Left lung (tissue), 10 donors: ENCODE results near the gene FBXL17. TPM values are rescaled to one million over a fixed set of nuclear protein-coding genes. Genes with fewer than 3 reads are reported as not detected.
"Not testable (repeated sequence)": the region's sequence is repeated elsewhere in the genome, so short reads cannot be mapped to it uniquely, and the experiment has no call there.

ENCODE experiments used
- ATAC-seq: fragments of 200-7000 bp; cut with Tn5 transposase; one replicate; pipeline ENCODE4 v1.9.1; 2020; ENCODE audit warnings: moderate library complexity
- DNase-seq, 4 donors: peaks; one replicate each; pipeline ENCODE4 v3.0.0-alpha.2; 2013 to 2020
- H3K27ac ChIP-seq, 2 donors: fragments of 200-600 bp; sonication (generic) in 1 of 2; one replicate each; pipeline versions ENCODE4 v1.5.0 to v1.8.0; 2020 to 2021
- H3K27me3 ChIP-seq, 2 donors: fragments of 200-600 bp; sonication (generic) in 1 of 2; one replicate each; pipeline versions ENCODE4 v1.5.0 to v1.8.0; 2020 to 2021
- H3K36me3 ChIP-seq, 2 donors: fragments of 200-600 bp; sonication (generic) in 1 of 2; one replicate each; pipeline versions ENCODE4 v1.5.0 to v1.8.0; 2020 to 2021
- H3K4me1 ChIP-seq, 2 donors: fragments of 200-600 bp; one replicate each; pipeline ENCODE4 v1.8.0; 2021
- H3K4me3 ChIP-seq, 2 donors: fragments of 200-600 bp; sonication (generic) in 1 of 2; one replicate each; pipeline versions ENCODE4 v1.5.0 to v1.8.0; 2020 to 2021; ENCODE audit warnings: mild to moderate bottlenecking in 1 of 2
- H3K9me3 ChIP-seq, 2 donors: fragments of 200-600 bp; sonication (generic) in 1 of 2; one replicate each; pipeline versions ENCODE4 v1.5.0 to v1.8.0; 2020 to 2021
- intact Hi-C, 2 donors: fragments of 100-400 bp; cut with DNase I; formaldehyde crosslinking; loops; one replicate each; pipeline versions ENCODE4 v1.11.2 to v1.14.2; 2022
- polyA plus RNA-seq, 6 donors: library from polyadenylated mRNA; unstranded; fragments of 120-200 nt; gene quantifications; one replicate each; pipeline ENCODE4 v1.2.1, GENCODE V29; 2013; ENCODE audit not compliant: insufficient read length in 6 of 6
- total RNA-seq, 2 donors: library from RNA; stranded (reverse); fragmentation: NEBNext Ultra II Directional; extraction: Animal tissue kit (Norgen Biotek cat#: 25700); gene quantifications; one replicate each; pipeline ENCODE4 v1.2.1, GENCODE V29; 2021
- TF ChIP-seq, protein P1 (sequence below), 2 donors: fragments of 200-600 bp; sonication (generic) in 1 of 2; IDR thresholded peaks; one replicate each; pipeline versions ENCODE4 v1.5.0 to v1.8.0; 2021; ENCODE audit warnings: antibody characterized with exemption in 2 of 2
- donor health status: DM: no; HTN: yes; CAD: no.
- donor health status: DM: no; HTN: no; CAD: no.

FBXL17 gene
- total and polyA plus RNA-seq, 8 donors: 11.8 to 23.8 (median 19.8) TPM

DNA sequence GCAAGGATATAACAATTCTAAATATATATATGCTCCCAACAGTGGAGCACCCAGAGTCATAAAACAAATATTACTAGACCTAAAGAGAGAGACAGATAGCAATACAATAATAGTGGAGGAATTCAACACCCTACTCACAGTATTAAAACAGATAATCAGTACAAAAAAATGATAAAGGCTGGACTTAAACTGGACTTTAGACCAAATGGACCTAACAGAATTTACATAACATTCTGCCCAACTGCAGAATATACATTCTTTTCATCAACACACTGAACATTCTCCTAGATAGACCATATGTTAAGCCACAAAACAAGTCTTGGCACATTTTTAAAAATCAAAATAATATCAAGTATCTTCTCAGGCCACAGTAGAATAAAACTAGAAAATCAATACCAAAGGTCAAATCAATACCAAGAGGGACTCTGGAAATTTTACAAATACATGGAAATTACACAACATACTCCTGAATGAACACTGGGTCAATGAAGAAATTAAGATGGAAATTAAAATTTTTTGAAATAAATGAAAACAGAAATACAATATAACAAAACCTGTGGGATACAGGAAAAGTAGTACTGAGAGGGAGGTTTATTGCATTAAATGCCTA is 100.8 kb downstream of the FBXL17 start:
- H3K27ac ChIP-seq: no peak overlapping the region
- TF ChIP-seq, protein P1, sequence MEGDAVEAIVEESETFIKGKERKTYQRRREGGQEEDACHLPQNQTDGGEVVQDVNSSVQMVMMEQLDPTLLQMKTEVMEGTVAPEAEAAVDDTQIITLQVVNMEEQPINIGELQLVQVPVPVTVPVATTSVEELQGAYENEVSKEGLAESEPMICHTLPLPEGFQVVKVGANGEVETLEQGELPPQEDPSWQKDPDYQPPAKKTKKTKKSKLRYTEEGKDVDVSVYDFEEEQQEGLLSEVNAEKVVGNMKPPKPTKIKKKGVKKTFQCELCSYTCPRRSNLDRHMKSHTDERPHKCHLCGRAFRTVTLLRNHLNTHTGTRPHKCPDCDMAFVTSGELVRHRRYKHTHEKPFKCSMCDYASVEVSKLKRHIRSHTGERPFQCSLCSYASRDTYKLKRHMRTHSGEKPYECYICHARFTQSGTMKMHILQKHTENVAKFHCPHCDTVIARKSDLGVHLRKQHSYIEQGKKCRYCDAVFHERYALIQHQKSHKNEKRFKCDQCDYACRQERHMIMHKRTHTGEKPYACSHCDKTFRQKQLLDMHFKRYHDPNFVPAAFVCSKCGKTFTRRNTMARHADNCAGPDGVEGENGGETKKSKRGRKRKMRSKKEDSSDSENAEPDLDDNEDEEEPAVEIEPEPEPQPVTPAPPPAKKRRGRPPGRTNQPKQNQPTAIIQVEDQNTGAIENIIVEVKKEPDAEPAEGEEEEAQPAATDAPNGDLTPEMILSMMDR (IDR thresholded peaks at IDR 0.05): no peak

DNA sequence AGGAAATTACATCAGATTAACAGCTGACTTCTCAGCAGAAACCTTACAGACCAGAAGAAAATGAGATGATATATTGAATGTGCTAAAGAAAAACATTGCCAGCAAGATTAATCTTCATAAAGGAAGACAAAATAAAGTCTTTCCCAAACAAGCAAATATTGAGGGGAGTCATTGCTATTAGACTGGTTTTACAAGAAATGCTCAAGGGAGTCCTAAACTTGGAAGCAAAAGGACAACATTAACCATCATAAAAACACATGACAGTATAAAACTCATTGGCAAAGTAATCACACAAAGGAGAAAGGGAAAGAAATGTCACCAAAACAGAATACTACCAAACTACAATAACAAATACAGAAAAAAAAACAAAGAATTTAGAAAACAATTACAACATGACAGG is 101.7 kb downstream of the FBXL17 start:
- Histone ChIP-seq H3K27ac (no peak overlapping the region), H3K36me3 (no peaks in the 10 kb centered on the region), H3K4me1 (no peaks in the 10 kb centered on the region), H3K27me3 (no peaks in the 10 kb centered on the region), H3K9me3 (peaks cover 0 to 23% of the 10 kb centered on the region in 2 donors), H3K4me3 (no peak overlapping the region)
- TF ChIP-seq, protein P1 (IDR thresholded peaks at IDR 0.05): no peak
- intact Hi-C loops: no loop called here
- no peak for ATAC-seq
- DNase-seq: no peak

More for the DNA sequence above, 100.8 kb downstream of the FBXL17 start:
- DNase-seq (no peak), ATAC-seq (no peak)
- intact Hi-C loops: no loop called here
- H3K9me3 ChIP-seq: peaks cover 0 to 23% of the 10 kb centered on the region in 2 donors
- H3K4me3 ChIP-seq: no peak overlapping the region
- no peaks in the 10 kb centered on the region for H3K4me1 ChIP-seq
- H3K27me3 ChIP-seq: no peaks in the 10 kb centered on the region
- no peaks in the 10 kb centered on the region for H3K36me3 ChIP-seq

DNA sequence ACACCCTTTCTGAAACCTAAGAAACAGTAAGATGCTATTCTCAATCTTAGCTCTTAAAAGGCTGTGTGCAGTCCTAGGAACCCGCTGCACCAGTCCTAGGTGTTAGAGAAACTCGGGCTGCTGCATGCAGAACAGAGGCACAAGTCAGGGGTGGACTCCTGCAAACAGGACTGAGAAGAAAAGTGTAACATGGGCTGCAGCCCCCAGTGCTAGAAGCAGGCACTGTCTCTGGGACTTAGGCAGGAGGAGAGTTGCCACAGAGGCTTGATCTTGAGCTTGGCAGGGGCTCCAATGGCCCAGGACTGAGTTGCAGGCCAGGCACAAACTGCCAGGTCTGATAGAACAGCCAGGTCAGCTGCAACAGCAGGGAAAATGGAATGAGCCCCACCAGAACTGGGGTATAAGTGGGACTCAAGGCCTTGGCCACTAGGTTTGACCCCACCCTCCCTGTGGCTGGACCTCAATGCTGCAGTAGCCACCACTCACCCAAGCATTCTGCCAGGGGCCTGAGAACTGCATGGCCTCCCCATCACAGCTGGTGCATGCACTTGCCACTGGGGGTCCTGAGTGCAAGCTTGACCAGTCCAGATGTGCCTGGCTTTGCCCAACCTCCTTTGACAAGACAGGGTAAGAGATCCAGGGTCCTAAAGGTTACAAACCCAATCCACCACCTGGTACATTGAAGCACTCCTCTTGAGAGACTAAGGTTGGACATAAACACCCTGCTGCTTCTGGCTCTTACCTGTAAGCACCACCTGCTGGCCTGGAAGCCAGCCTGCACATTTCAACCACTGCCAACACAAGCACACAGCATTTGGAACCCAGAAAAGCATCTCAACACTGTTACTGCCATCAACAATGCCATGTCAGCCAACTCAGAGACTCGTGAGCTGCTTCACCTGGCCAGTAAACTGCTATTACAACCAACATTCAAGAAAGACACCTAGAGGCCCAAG is 103.3 kb downstream of the FBXL17 start:
- no peak overlapping the region for H3K27ac ChIP-seq
- DNase-seq: peak in 1 of 4 donors; percentile 3
- H3K9me3 ChIP-seq: peaks cover 0 to 18% of the 10 kb centered on the region in 2 donors
- intact Hi-C loops: no loop called here
- no peak overlapping the region for H3K4me3 ChIP-seq
- TF ChIP-seq, protein P1 (IDR thresholded peaks at IDR 0.05): no peak
- no peaks in the 10 kb centered on the region for H3K4me1 ChIP-seq
- no peaks in the 10 kb centered on the region for H3K36me3 ChIP-seq
- no peaks in the 10 kb centered on the region for H3K27me3 ChIP-seq
- no peak for ATAC-seq

DNA sequence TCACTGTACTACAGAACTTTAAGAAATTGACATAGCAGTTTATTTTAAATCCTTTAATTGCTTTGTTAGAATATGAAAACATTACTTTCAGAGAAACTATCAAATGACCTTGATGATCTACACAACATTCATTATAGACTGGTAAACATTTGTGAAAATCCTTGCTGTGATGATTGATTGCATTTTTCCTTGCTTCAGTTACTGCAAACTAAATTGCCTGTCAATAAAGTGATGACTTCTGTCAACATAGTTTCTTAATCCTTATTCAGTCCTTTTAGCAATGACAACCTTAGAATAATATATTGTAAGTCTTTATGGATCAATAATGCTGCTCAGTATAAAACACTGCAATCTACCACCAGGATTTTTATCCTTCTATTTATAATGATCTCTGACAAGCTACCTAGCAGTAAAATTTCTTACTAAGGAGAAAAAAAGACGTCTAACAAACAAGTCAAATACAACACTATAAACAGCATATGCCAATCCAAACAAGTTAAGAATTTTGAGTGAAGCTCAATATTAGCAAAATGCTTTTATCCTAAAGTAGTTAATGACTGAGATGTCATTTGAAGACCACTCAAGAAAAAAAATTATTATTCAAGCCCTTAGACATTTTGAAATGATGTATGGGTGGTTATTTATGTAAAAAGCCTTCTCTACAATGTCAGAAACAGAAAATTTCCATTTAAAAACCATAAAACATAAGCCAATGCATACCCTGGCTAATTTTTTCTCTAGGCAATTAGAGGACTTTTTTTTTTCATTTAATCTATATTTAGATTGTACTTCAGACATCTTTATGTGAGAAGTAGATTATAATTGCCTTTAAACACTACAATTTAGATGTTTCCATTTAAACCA is 105.5 kb downstream of the FBXL17 start:
- Histone ChIP-seq H3K27me3 (no peaks in the 10 kb centered on the region), H3K9me3 (no peaks in the 10 kb centered on the region), H3K4me3 (no peak overlapping the region), H3K4me1 (no peaks in the 10 kb centered on the region), H3K36me3 (no peaks in the 10 kb centered on the region), H3K27ac (no peak overlapping the region)
- intact Hi-C loops: no loop called here
- ATAC-seq: no peak
- no peak for DNase-seq
- TF ChIP-seq, protein P1 (IDR thresholded peaks at IDR 0.05): no peak

DNA sequence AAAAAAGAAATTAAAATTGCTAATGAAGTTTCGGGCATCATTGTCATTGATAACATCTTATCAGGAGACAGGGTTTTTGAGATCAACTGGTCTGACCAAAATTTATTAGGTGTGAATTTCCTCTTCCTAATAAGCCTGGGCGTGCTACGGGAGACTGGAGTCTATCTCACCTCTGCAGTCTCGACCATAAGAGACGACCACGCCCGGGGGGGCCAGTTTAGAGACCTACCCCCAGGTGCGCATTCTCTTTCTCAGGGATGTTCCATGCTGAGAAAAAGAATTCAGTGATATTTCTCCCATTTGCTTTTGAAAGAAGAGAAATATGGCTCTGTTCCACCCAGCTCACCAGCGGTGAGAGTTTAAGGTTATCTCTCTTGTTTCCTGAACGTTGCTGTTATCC is 107.8 kb downstream of the FBXL17 start:
- H3K36me3 ChIP-seq, DNase-seq, H3K9me3 ChIP-seq, ATAC-seq, H3K4me1 ChIP-seq, H3K4me3 ChIP-seq, intact Hi-C loops, H3K27ac ChIP-seq, H3K27me3 ChIP-seq: not testable (repeated sequence)
